H1 (cell line): ENCODE measurements around the gene FXYD3. TPM values are rescaled to one million over a fixed set of nuclear protein-coding genes. Genes with fewer than 3 reads are reported as not detected.

Experiments used
- BRCA1 ChIP-seq: IDR thresholded peaks from 2 replicates; pipeline ENCODE4 v1.6.1; 2012; ENCODE audit warnings: low read depth, low read length, improper control_type of control experiment
- HDAC2 ChIP-seq, 2 experiments: fragments of 300-600 bp in 1 of 2; sonication (generic) in 1 of 2; IDR thresholded peaks; 2 replicates each; pipeline ENCODE4 v1.6.1; 2011 to 2012; ENCODE audit warnings: low read depth in 2 of 2, low read length in 2 of 2, mild to moderate bottlenecking in 2 of 2, moderate library complexity in 2 of 2, borderline replicate concordance in 1 of 2, inconsistent platforms in 1 of 2
- MAFK ChIP-seq: IDR thresholded peaks from 2 replicates; pipeline ENCODE4 v1.6.1; 2012; ENCODE audit warnings: low read depth, mild to moderate bottlenecking, improper control_type of control experiment, low read length
- NRF1 ChIP-seq: IDR thresholded peaks from 2 replicates; pipeline ENCODE4 v1.6.1; 2011; ENCODE audit warnings: mild to moderate bottlenecking, low read depth, low read length, improper control_type of control experiment
- SIX5 ChIP-seq: IDR thresholded peaks from 2 replicates; pipeline ENCODE4 v1.6.1; 2011; ENCODE audit warnings: mild to moderate bottlenecking, low read depth, low read length
- polyA plus RNA-seq, 7 experiments: library from polyadenylated mRNA; depleted of rRNA in 3 of 7; stranded (reverse) in 5 of 7; unstranded in 2 of 7; fragments of >200 nt in 5 of 7; fragments of 200-250 nt in 2 of 7; gene quantifications; 1 replicate in 5 of 7; 2 replicates in 1 of 7; 4 replicates in 1 of 7; pipeline versions ENCODE4 v1.2.1 to v1.2.3, GENCODE V29; 2011 to 2013; ENCODE audit warnings: missing spikeins in 2 of 7, mixed read lengths in 2 of 7
- total RNA-seq: library from RNA; stranded (reverse); fragmentation: NEBNext Ultra II Directional; extraction: Animal tissue kit (Norgen Biotek cat#: 25700); gene quantifications from 2 replicates; pipeline ENCODE4 v1.2.1, GENCODE V29; 2021
- TF ChIP-seq, protein P1 (sequence below): fragments of 300-600 bp; sonication (generic); IDR thresholded peaks from 2 replicates; pipeline ENCODE4 v1.7.1; 2012; ENCODE audit warnings: low read length, moderate library complexity, mild to moderate bottlenecking, inconsistent platforms; ENCODE audit not compliant: insufficient replicate concordance
- TF ChIP-seq, protein P2 (sequence below): IDR thresholded peaks from 2 replicates; pipeline ENCODE4 v1.6.1; 2012; ENCODE audit warnings: low read length, inconsistent platforms

FXYD3 gene
- total and polyA plus RNA-seq, 2 of the 8 experiments (the other 6 are each of a cell fraction or from before 2014, with no cell fraction given), result 0.33 TPM; not detected in 1

- TF ChIP-seq, protein P1, sequence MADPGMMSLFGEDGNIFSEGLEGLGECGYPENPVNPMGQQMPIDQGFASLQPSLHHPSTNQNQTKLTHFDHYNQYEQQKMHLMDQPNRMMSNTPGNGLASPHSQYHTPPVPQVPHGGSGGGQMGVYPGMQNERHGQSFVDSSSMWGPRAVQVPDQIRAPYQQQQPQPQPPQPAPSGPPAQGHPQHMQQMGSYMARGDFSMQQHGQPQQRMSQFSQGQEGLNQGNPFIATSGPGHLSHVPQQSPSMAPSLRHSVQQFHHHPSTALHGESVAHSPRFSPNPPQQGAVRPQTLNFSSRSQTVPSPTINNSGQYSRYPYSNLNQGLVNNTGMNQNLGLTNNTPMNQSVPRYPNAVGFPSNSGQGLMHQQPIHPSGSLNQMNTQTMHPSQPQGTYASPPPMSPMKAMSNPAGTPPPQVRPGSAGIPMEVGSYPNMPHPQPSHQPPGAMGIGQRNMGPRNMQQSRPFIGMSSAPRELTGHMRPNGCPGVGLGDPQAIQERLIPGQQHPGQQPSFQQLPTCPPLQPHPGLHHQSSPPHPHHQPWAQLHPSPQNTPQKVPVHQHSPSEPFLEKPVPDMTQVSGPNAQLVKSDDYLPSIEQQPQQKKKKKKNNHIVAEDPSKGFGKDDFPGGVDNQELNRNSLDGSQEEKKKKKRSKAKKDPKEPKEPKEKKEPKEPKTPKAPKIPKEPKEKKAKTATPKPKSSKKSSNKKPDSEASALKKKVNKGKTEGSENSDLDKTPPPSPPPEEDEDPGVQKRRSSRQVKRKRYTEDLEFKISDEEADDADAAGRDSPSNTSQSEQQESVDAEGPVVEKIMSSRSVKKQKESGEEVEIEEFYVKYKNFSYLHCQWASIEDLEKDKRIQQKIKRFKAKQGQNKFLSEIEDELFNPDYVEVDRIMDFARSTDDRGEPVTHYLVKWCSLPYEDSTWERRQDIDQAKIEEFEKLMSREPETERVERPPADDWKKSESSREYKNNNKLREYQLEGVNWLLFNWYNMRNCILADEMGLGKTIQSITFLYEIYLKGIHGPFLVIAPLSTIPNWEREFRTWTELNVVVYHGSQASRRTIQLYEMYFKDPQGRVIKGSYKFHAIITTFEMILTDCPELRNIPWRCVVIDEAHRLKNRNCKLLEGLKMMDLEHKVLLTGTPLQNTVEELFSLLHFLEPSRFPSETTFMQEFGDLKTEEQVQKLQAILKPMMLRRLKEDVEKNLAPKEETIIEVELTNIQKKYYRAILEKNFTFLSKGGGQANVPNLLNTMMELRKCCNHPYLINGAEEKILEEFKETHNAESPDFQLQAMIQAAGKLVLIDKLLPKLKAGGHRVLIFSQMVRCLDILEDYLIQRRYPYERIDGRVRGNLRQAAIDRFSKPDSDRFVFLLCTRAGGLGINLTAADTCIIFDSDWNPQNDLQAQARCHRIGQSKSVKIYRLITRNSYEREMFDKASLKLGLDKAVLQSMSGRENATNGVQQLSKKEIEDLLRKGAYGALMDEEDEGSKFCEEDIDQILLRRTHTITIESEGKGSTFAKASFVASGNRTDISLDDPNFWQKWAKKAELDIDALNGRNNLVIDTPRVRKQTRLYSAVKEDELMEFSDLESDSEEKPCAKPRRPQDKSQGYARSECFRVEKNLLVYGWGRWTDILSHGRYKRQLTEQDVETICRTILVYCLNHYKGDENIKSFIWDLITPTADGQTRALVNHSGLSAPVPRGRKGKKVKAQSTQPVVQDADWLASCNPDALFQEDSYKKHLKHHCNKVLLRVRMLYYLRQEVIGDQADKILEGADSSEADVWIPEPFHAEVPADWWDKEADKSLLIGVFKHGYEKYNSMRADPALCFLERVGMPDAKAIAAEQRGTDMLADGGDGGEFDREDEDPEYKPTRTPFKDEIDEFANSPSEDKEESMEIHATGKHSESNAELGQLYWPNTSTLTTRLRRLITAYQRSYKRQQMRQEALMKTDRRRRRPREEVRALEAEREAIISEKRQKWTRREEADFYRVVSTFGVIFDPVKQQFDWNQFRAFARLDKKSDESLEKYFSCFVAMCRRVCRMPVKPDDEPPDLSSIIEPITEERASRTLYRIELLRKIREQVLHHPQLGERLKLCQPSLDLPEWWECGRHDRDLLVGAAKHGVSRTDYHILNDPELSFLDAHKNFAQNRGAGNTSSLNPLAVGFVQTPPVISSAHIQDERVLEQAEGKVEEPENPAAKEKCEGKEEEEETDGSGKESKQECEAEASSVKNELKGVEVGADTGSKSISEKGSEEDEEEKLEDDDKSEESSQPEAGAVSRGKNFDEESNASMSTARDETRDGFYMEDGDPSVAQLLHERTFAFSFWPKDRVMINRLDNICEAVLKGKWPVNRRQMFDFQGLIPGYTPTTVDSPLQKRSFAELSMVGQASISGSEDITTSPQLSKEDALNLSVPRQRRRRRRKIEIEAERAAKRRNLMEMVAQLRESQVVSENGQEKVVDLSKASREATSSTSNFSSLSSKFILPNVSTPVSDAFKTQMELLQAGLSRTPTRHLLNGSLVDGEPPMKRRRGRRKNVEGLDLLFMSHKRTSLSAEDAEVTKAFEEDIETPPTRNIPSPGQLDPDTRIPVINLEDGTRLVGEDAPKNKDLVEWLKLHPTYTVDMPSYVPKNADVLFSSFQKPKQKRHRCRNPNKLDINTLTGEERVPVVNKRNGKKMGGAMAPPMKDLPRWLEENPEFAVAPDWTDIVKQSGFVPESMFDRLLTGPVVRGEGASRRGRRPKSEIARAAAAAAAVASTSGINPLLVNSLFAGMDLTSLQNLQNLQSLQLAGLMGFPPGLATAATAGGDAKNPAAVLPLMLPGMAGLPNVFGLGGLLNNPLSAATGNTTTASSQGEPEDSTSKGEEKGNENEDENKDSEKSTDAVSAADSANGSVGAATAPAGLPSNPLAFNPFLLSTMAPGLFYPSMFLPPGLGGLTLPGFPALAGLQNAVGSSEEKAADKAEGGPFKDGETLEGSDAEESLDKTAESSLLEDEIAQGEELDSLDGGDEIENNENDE, result no peak
- TF ChIP-seq NRF1 (no peak), BRCA1 (no peak), MAFK (no peak), SIX5 (no peak), HDAC2 (IDR thresholded peaks at IDR 0.05; ENCODE audit: borderline replicate concordance in 1 of 2, low read depth in 2 of 2, low read length in 2 of 2) (no peak)
- TF ChIP-seq, protein P2, sequence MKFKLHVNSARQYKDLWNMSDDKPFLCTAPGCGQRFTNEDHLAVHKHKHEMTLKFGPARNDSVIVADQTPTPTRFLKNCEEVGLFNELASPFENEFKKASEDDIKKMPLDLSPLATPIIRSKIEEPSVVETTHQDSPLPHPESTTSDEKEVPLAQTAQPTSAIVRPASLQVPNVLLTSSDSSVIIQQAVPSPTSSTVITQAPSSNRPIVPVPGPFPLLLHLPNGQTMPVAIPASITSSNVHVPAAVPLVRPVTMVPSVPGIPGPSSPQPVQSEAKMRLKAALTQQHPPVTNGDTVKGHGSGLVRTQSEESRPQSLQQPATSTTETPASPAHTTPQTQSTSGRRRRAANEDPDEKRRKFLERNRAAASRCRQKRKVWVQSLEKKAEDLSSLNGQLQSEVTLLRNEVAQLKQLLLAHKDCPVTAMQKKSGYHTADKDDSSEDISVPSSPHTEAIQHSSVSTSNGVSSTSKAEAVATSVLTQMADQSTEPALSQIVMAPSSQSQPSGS, result no peak
Observed at GRCh38 chr19:35114353-35115176, 1.1 kb upstream of the FXYD3 start (continued).
